A549 (cell line): Measurements from ENCODE around the gene RPS6KB2.

ENCODE experiments used
- BHLHE40 ChIP-seq: IDR thresholded peaks from 2 replicates; pipeline ENCODE4 v1.6.1; 2012; ENCODE audit warnings: low read depth, low read length, inconsistent platforms
- CBX8 ChIP-seq: fragments of 200-600 bp; sonication (generic); IDR thresholded peaks from 2 replicates; pipeline ENCODE4 v1.6.1; 2016
- CEBPB ChIP-seq, 2 experiments: fragments of >200 bp in 1 of 2; sonication (Bioruptor Twin) in 1 of 2; formaldehyde crosslinking in 1 of 2; IDR thresholded peaks; 2 replicates each; pipeline ENCODE4 v1.6.1; 2012 to 2016
- CHD2 ChIP-seq: fragments of 150-350 bp; IDR thresholded peaks from 2 replicates; pipeline ENCODE4 v1.6.1; 2014; ENCODE audit warnings: low read length; ENCODE audit not compliant: partially characterized antibody
- NPAS2 ChIP-seq: fragments of 250-450 bp; sonication (Bioruptor Pico); IDR thresholded peaks from 2 replicates; pipeline ENCODE4 v1.8.0; 2022; ENCODE audit warnings: mild to moderate bottlenecking, moderate library complexity, borderline replicate concordance
- POLR2A ChIP-seq: IDR thresholded peaks from 2 replicates; pipeline ENCODE4 v1.6.1; 2012; ENCODE audit warnings: mild to moderate bottlenecking, low read length
- RAD21 ChIP-seq, 2 experiments: fragments of >200 bp in 1 of 2; sonication (Bioruptor Twin) in 1 of 2; formaldehyde crosslinking in 1 of 2; IDR thresholded peaks in 1 of 2; conservative IDR thresholded peaks in 1 of 2; 2 replicates in 1 of 2; 3 replicates in 1 of 2; pipeline ENCODE4 v1.6.1; 2012 to 2018; ENCODE audit warnings: inconsistent platforms in 1 of 2
- TP53 ChIP-seq: fragments of 250-450 bp; sonication (Bioruptor Pico); IDR thresholded peaks from 2 replicates; pipeline ENCODE4 v1.5.0; 2021; ENCODE audit warnings: mild to moderate bottlenecking, moderate library complexity
- ZFP36 ChIP-seq: fragments of 450-650 bp; IDR thresholded peaks from 2 replicates; pipeline ENCODE4 v1.6.1; 2014; ENCODE audit warnings: borderline replicate concordance; ENCODE audit not compliant: partially characterized antibody
- ZSCAN20 ChIP-seq: fragments of 250-450 bp; sonication (Bioruptor Pico); IDR thresholded peaks from 2 replicates; pipeline ENCODE4 v1.8.0; 2022; ENCODE audit warnings: mild to moderate bottlenecking, moderate library complexity
- TF ChIP-seq, protein P1 (sequence below): fragments of >200 bp; sonication (Bioruptor Twin); formaldehyde crosslinking; IDR thresholded peaks from 3 replicates; pipeline ENCODE4 v1.5.1; 2016
- TF ChIP-seq, protein P2 (sequence below): IDR thresholded peaks from 2 replicates; pipeline ENCODE4 v1.6.1; 2012; ENCODE audit warnings: low read depth, borderline replicate concordance

DNA sequence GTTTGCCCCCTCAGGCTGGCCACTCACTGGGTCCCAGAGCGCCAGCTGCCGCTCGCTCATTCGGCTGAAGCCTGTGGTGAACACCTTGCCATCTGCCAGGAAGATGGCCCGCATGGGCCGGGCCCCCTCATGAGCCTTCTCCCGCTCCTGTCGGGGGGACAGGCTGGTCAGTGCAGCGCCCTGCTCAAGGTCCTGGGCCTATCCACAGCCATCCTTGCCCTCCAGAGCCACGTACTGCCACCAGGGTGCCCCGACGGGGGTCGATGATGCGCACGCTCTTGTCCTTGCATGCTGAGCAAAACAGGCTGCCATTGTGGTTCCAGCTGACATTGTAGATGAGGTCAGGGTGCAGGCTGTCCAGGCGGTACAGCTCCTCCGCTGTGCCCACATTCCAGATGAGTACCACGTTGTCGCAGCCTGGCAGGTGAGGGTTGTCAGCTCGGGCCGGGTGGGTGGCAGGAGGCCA lies 12.8 kb downstream of the RPS6KB2 start:
- no peak for TF ChIP-seq ZSCAN20 (CRISPR knock-in tag)
- no peak for TF ChIP-seq TP53 (CRISPR knock-in tag)
- TF ChIP-seq, protein P1, sequence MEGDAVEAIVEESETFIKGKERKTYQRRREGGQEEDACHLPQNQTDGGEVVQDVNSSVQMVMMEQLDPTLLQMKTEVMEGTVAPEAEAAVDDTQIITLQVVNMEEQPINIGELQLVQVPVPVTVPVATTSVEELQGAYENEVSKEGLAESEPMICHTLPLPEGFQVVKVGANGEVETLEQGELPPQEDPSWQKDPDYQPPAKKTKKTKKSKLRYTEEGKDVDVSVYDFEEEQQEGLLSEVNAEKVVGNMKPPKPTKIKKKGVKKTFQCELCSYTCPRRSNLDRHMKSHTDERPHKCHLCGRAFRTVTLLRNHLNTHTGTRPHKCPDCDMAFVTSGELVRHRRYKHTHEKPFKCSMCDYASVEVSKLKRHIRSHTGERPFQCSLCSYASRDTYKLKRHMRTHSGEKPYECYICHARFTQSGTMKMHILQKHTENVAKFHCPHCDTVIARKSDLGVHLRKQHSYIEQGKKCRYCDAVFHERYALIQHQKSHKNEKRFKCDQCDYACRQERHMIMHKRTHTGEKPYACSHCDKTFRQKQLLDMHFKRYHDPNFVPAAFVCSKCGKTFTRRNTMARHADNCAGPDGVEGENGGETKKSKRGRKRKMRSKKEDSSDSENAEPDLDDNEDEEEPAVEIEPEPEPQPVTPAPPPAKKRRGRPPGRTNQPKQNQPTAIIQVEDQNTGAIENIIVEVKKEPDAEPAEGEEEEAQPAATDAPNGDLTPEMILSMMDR: no peak
- no peak for TF ChIP-seq RAD21 (conservative IDR thresholded peaks at IDR 0.05 in 1 of 2, IDR thresholded peaks at IDR 0.05 in 1 of 2)
- TF ChIP-seq ZFP36: no peak
- TF ChIP-seq POLR2A: no peak
- no peak for TF ChIP-seq NPAS2
- TF ChIP-seq CBX8: no peak
- TF ChIP-seq, protein P2, sequence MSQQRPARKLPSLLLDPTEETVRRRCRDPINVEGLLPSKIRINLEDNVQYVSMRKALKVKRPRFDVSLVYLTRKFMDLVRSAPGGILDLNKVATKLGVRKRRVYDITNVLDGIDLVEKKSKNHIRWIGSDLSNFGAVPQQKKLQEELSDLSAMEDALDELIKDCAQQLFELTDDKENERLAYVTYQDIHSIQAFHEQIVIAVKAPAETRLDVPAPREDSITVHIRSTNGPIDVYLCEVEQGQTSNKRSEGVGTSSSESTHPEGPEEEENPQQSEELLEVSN: no peak
- TF ChIP-seq BHLHE40: no peak
- TF ChIP-seq CEBPB (IDR thresholded peaks at IDR 0.05): no peak
- TF ChIP-seq CHD2: no peak
